Astrocyte of the cerebellum (primary cell): Measurements from ENCODE around the gene CDH22.

Experiments
- DNase-seq: peaks from one replicate; pipeline ENCODE4 v3.0.0-alpha.2; 2011; ENCODE audit warnings: low read depth
- H3K4me3 ChIP-seq: 2 replicates; pipeline ENCODE4 v1.5.1; 2011; ENCODE audit warnings: mild to moderate bottlenecking, low read depth, low read length, moderate library complexity
- CTCF ChIP-seq: IDR thresholded peaks from 2 replicates; pipeline ENCODE4 v1.5.1; 2012; ENCODE audit warnings: low read length, low read depth, moderate library complexity, mild to moderate bottlenecking; ENCODE audit errors: missing control alignments
- in situ Hi-C: cut with HindIII; loops from 2 replicates; pipeline ENCODE4 v1.10.0; 2017; ENCODE audit warnings: low sequenced_read_pairs

The CDH22 gene

GRCh38 chr20:46333161-46333991, 25.1 kb upstream of the CDH22 start:
- no peak for DNase-seq
- in situ Hi-C loops: no loop called here
- H3K4me3 ChIP-seq: no peak overlapping the region
- TF ChIP-seq CTCF: no peak

GRCh38 chr20:46332373-46333160, 24.3 kb upstream of the CDH22 start:
- no peak for DNase-seq
- in situ Hi-C loops: no loop called here
- no peak overlapping the region for H3K4me3 ChIP-seq
- TF ChIP-seq CTCF: no peak

- H3K4me3 ChIP-seq: no peak overlapping the region
- no peak for DNase-seq
- no peak for TF ChIP-seq CTCF
- in situ Hi-C loops: no loop called here
These were observed 23.5 kb upstream of the CDH22 start for GRCh38 chr20:46331611-46332361.

- in situ Hi-C loops: no loop called here
- H3K4me3 ChIP-seq: no peak overlapping the region
- no peak for DNase-seq
- TF ChIP-seq CTCF: no peak
These were observed 22.6 kb upstream of the CDH22 start for GRCh38 chr20:46330831-46331371.

- no peak for DNase-seq
- in situ Hi-C loops: no loop called here
- H3K4me3 ChIP-seq: no peak overlapping the region
- TF ChIP-seq CTCF: no peak
These were observed 21.9 kb upstream of the CDH22 start for GRCh38 chr20:46330072-46330763.
